Mammary epithelial cell (primary cell): ENCODE measurements around the gene TTC33.

Experiments used
- CTCF ChIP-seq, 2 donors: IDR thresholded peaks in 1 of 2; conservative IDR thresholded peaks in 1 of 2; 2 replicates each; pipeline ENCODE4 v1.5.1; 2011 to 2012; ENCODE audit warnings: inconsistent platforms in 2 of 2, low read length in 2 of 2, mild to moderate bottlenecking in 2 of 2, control low read depth in 1 of 2, low read depth in 1 of 2; ENCODE audit not compliant: insufficient read depth in 1 of 2; ENCODE audit errors: extremely low read depth in 1 of 2
- EZH2 ChIP-seq: IDR thresholded peaks from 2 replicates; pipeline ENCODE4 v1.6.1; 2012; ENCODE audit warnings: low read length, inconsistent platforms, borderline replicate concordance

- TF ChIP-seq CTCF (conservative IDR thresholded peaks at IDR 0.05 in 1 of 2, IDR thresholded peaks at IDR 0.05 in 1 of 2; ENCODE audit: extremely low read depth in 1 of 2, insufficient read depth in 1 of 2, low read depth in 1 of 2, low read length in 2 of 2) = no peak
- TF ChIP-seq EZH2 = no peak
Observed at GRCh38 chr5:40484495-40484894, 271.3 kb downstream of the TTC33 start.
